A673 (cell line): ENCODE data around the gene THSD7B. TPM values are rescaled to one million over a fixed set of nuclear protein-coding genes. Genes with fewer than 3 reads are reported as not detected.

Source experiments
- BruUV-seq: library from RNA; stranded (reverse); fragments of 400-500 nt; replicated peaks from 2 replicates; lab custom pipeline; 2021; lab: Mats Ljungman, UMichigan
- CTCF ChIA-PET: fragments of 300-600 bp; sonication (Branson Sonifier 250); formaldehyde crosslinking; loops from one replicate; lab custom pipeline; 2022; ENCODE audit warnings: antibody characterized with exemption; lab: Charles Lee
- POLR2A ChIA-PET: fragments of 300-600 bp; sonication (Branson Sonifier 250); formaldehyde crosslinking; loops from one replicate; lab custom pipeline; 2022; ENCODE audit warnings: antibody characterized with exemption; ENCODE audit not compliant: low non-redundant PET; lab: Charles Lee
- DNase-seq: peaks from one replicate; pipeline ENCODE4 v3.0.0-alpha.2; 2015; ENCODE audit warnings: low spot score
- H3K27ac ChIP-seq: fragments of 200-600 bp; sonication (generic); 2 replicates; pipeline ENCODE4 v1.5.1; 2016; ENCODE audit warnings: mixed run types, low read depth, mild to moderate bottlenecking, mixed read lengths, antibody characterized with exemption, low read length; ENCODE audit not compliant: poor library complexity, severe bottlenecking
- H3K27me3 ChIP-seq: fragments of 200-600 bp; sonication (generic); replicated peaks from 2 replicates; pipeline ENCODE4 v1.6.1; 2017; ENCODE audit warnings: mixed run types, low read depth, mild to moderate bottlenecking, mixed read lengths, antibody characterized with exemption, low read length; ENCODE audit not compliant: insufficient read depth, poor library complexity
- H3K36me3 ChIP-seq: fragments of 200-600 bp; sonication (generic); 2 replicates; pipeline ENCODE4 v1.6.1; 2016; ENCODE audit warnings: mixed run types, mild to moderate bottlenecking, mixed read lengths, antibody characterized with exemption, low read length; ENCODE audit not compliant: insufficient read depth, poor library complexity, severe bottlenecking
- H3K4me1 ChIP-seq: fragments of 200-600 bp; sonication (generic); 2 replicates; pipeline ENCODE4 v1.6.1; 2017; ENCODE audit warnings: mixed run types, mild to moderate bottlenecking, mixed read lengths, antibody characterized with exemption, low read length; ENCODE audit not compliant: insufficient read depth, poor library complexity, severe bottlenecking
- H3K4me3 ChIP-seq: fragments of 200-600 bp; sonication (generic); 2 replicates; pipeline ENCODE4 v1.5.1; 2016; ENCODE audit warnings: low read depth, mixed run types, mild to moderate bottlenecking, mixed read lengths, low read length; ENCODE audit not compliant: poor library complexity, severe bottlenecking
- H3K9me3 ChIP-seq: fragments of 200-600 bp; sonication (generic); 2 replicates; pipeline ENCODE4 v1.6.1; 2016; ENCODE audit warnings: mixed run types, low read depth, mild to moderate bottlenecking, mixed read lengths, antibody characterized with exemption, low read length; ENCODE audit not compliant: poor library complexity, severe bottlenecking
- CTCF ChIP-seq: fragments of 300-800, 200-600 bp; sonication (generic); conservative IDR thresholded peaks from 2 replicates; pipeline ENCODE4 v1.5.1; 2017; ENCODE audit warnings: low read depth, mild to moderate bottlenecking, antibody characterized with exemption, low read length, moderate library complexity, mixed read lengths
- EZH2 ChIP-seq: fragments of 200-600 bp; sonication (generic); IDR thresholded peaks from 2 replicates; pipeline ENCODE4 v1.6.1; 2017; ENCODE audit warnings: borderline replicate concordance, low read depth, mild to moderate bottlenecking, mixed read lengths, antibody characterized with exemption, low read length; ENCODE audit not compliant: poor library complexity, severe bottlenecking
- intact Hi-C: fragments of 100-400 bp; cut with micrococcal nuclease; formaldehyde crosslinking; loops from one replicate; pipeline ENCODE4 v1.10.0; 2022; ENCODE audit not compliant: unreplicated experiment
- total RNA-seq: library from RNA; stranded (reverse); gene quantifications from 2 replicates; pipeline ENCODE4 v1.2.3, GENCODE V29; 2021

THSD7B gene
- total RNA-seq, 1 experiment from 2014 or later = not detected

- no peak overlapping the region for H3K27ac ChIP-seq
- H3K9me3 ChIP-seq = no peaks in the 10 kb centered on the region
- no peak for DNase-seq
- H3K4me3 ChIP-seq = no peak overlapping the region
- no peaks in the 10 kb centered on the region for H3K4me1 ChIP-seq
- intact Hi-C loops = no loop called here
- no TSS peak for BruUV-seq
- H3K36me3 ChIP-seq = no peaks in the 10 kb centered on the region
- CTCF ChIA-PET = no interaction called here
- peaks cover 9% of the 10 kb centered on the region for H3K27me3 ChIP-seq
- TF ChIP-seq CTCF (no peak), EZH2 (no peak)
- POLR2A ChIA-PET = no interaction called here
Measured at GRCh38 chr2:137535897-137536296, 770.6 kb downstream of the THSD7B start.

- no peak overlapping the region for H3K27ac ChIP-seq
- H3K4me3 ChIP-seq = no peak overlapping the region
- H3K36me3 ChIP-seq = no peaks in the 10 kb centered on the region
- no peak for DNase-seq
- intact Hi-C loops = no loop called here
- H3K9me3 ChIP-seq = no peaks in the 10 kb centered on the region
- TF ChIP-seq CTCF (no peak), EZH2 (no peak)
- BruUV-seq = no TSS peak
- peaks cover 9% of the 10 kb centered on the region for H3K27me3 ChIP-seq
- no peaks in the 10 kb centered on the region for H3K4me1 ChIP-seq
- ChIA-PET CTCF (no interaction called here), POLR2A (no interaction called here)
Measured at GRCh38 chr2:137539336-137539735, 774.0 kb downstream of the THSD7B start.

GRCh38 chr2:137547842-137548241, 782.5 kb downstream of the THSD7B start:
- Histone ChIP-seq H3K27ac (no peak overlapping the region), H3K9me3 (no peaks in the 10 kb centered on the region), H3K4me3 (no peak overlapping the region), H3K36me3 (no peaks in the 10 kb centered on the region), H3K4me1 (no peaks in the 10 kb centered on the region), H3K27me3 (no peaks in the 10 kb centered on the region)
- ChIA-PET POLR2A (interaction anchor here (0.6 kb wide), 1 partner anchor 25 kb away, joined by 4 read pairs; no protein-coding TSS in a partner anchor), CTCF (no interaction called here)
- TF ChIP-seq CTCF (no peak), EZH2 (no peak)
- BruUV-seq = no TSS peak
- intact Hi-C loops = no loop called here
- no peak for DNase-seq
